ENCODE results near the gene TUBB2A. TPM values are rescaled to one million over a fixed set of nuclear protein-coding genes. Genes with fewer than 3 reads are reported as not detected.

TUBB2A gene
- total and polyA plus RNA-seq, 2 of the 13 experiments (the other 11 are each of a cell fraction or from before 2014, with no cell fraction given): 35.3 to 106 TPM

- TF ChIP-seq, protein P1, sequence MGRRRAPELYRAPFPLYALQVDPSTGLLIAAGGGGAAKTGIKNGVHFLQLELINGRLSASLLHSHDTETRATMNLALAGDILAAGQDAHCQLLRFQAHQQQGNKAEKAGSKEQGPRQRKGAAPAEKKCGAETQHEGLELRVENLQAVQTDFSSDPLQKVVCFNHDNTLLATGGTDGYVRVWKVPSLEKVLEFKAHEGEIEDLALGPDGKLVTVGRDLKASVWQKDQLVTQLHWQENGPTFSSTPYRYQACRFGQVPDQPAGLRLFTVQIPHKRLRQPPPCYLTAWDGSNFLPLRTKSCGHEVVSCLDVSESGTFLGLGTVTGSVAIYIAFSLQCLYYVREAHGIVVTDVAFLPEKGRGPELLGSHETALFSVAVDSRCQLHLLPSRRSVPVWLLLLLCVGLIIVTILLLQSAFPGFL (CRISPR knock-in tag; IDR thresholded peaks at IDR 0.05): no peak
- TF ChIP-seq, protein P2, sequence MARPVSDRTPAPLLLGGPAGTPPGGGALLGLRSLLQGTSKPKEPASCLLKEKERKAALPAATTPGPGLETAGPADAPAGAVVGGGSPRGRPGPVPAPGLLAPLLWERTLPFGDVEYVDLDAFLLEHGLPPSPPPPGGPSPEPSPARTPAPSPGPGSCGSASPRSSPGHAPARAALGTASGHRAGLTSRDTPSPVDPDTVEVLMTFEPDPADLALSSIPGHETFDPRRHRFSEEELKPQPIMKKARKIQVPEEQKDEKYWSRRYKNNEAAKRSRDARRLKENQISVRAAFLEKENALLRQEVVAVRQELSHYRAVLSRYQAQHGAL (CRISPR knock-in tag; IDR thresholded peaks at IDR 0.05; ENCODE audit: not compliant biosample characterization): no peak
- TF ChIP-seq JUN (CRISPR knock-in tag; IDR thresholded peaks at IDR 0.05) (peak; percentile 71; the same call in 1 of the 2 replicates), CHCHD3 (CRISPR knock-in tag; IDR thresholded peaks at IDR 0.05) (peak; percentile 97; the same call in 1 of the 2 replicates), IKZF5 (CRISPR knock-in tag; IDR thresholded peaks at IDR 0.05) (peak; percentile 83), MXD3 (CRISPR knock-in tag; IDR thresholded peaks at IDR 0.05) (peak; percentile 76; the same call in 1 of the 2 replicates), ATF5 (CRISPR knock-in tag; IDR thresholded peaks at IDR 0.05; ENCODE audit: low read depth) (0 out of 2 replicates have a peak, but pooled peaks have one; percentile 62), SPEN (CRISPR knock-in tag; IDR thresholded peaks at IDR 0.05; ENCODE audit: low read depth) (peak; percentile 82), ZNF329 (CRISPR knock-in tag; IDR thresholded peaks at IDR 0.05; ENCODE audit: low read depth) (peak; percentile 89), MTF1 (CRISPR knock-in tag; IDR thresholded peaks at IDR 0.05) (no peak), XRCC5 (optimal IDR thresholded peaks at IDR 0.05; ENCODE audit: low read length) (peak; percentile 91), EP300 (IDR thresholded peaks at IDR 0.05; ENCODE audit: low read depth in 2 of 2, low read length in 2 of 2) (peak in 1 of 2 experiments; percentile 14; a peak in 1 of 4 replicates), EP300 (CRISPR knock-in tag; IDR thresholded peaks at IDR 0.05; ENCODE audit: borderline replicate concordance) (peak; percentile 39; the same call in 1 of the 2 replicates), HNRNPH1 (optimal IDR thresholded peaks at IDR 0.05; ENCODE audit: low read depth, low read length) (no peak), RELA (CRISPR knock-in tag; IDR thresholded peaks at IDR 0.05) (peak; percentile 47; the same call in 1 of the 2 replicates), ZNF589 (CRISPR knock-in tag; conservative IDR thresholded peaks at IDR 0.05) (0 out of 2 replicates have a peak, but pooled peaks have one; percentile 61)
- TF ChIP-seq, protein P3, sequence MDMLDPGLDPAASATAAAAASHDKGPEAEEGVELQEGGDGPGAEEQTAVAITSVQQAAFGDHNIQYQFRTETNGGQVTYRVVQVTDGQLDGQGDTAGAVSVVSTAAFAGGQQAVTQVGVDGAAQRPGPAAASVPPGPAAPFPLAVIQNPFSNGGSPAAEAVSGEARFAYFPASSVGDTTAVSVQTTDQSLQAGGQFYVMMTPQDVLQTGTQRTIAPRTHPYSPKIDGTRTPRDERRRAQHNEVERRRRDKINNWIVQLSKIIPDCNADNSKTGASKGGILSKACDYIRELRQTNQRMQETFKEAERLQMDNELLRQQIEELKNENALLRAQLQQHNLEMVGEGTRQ (IDR thresholded peaks at IDR 0.05; ENCODE audit: low read depth, low read length): no peak
- TF ChIP-seq, protein P3 (CRISPR knock-in tag; IDR thresholded peaks at IDR 0.05; ENCODE audit: borderline replicate concordance): no peak
- TF ChIP-seq, protein P4, sequence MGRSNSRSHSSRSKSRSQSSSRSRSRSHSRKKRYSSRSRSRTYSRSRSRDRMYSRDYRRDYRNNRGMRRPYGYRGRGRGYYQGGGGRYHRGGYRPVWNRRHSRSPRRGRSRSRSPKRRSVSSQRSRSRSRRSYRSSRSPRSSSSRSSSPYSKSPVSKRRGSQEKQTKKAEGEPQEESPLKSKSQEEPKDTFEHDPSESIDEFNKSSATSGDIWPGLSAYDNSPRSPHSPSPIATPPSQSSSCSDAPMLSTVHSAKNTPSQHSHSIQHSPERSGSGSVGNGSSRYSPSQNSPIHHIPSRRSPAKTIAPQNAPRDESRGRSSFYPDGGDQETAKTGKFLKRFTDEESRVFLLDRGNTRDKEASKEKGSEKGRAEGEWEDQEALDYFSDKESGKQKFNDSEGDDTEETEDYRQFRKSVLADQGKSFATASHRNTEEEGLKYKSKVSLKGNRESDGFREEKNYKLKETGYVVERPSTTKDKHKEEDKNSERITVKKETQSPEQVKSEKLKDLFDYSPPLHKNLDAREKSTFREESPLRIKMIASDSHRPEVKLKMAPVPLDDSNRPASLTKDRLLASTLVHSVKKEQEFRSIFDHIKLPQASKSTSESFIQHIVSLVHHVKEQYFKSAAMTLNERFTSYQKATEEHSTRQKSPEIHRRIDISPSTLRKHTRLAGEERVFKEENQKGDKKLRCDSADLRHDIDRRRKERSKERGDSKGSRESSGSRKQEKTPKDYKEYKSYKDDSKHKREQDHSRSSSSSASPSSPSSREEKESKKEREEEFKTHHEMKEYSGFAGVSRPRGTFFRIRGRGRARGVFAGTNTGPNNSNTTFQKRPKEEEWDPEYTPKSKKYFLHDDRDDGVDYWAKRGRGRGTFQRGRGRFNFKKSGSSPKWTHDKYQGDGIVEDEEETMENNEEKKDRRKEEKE (IDR thresholded peaks at IDR 0.05): no peak
Observed at GRCh38 chr6:3157131-3157933, at the start of gene TUBB2A (continued).

Data from HepG2 (cell line).